SU-DHL-6 (cell line): ENCODE measurements around the gene CYTH4.

Experiments
- H2AFZ ChIP-seq: fragments of 200-600 bp; sonication (generic); 2 replicates; pipeline ENCODE4 v1.6.1; 2014; ENCODE audit warnings: low read depth, mild to moderate bottlenecking, moderate library complexity, mixed read lengths, antibody characterized with exemption, low read length; ENCODE audit not compliant: severe bottlenecking
- H3F3A ChIP-seq: fragments of 200-600 bp; shearing (Covaris generic); 2 replicates; pipeline ENCODE4 v1.6.0; 2016; ENCODE audit warnings: antibody characterized with exemption, mild to moderate bottlenecking; ENCODE audit not compliant: insufficient read depth
- H3K27ac ChIP-seq: fragments of 200-600 bp; sonication (generic); 2 replicates; pipeline ENCODE4 v1.5.1; 2016; ENCODE audit warnings: low read depth, mild to moderate bottlenecking, low read length, moderate library complexity, mixed read lengths
- H3K27me3 ChIP-seq: fragments of 200-600 bp; sonication (generic), shearing (Covaris generic); 2 replicates; pipeline ENCODE4 v1.6.0; 2014; ENCODE audit warnings: mild to moderate bottlenecking, low read length
- H3K36me3 ChIP-seq: fragments of 200-600 bp; sonication (generic); 2 replicates; pipeline ENCODE4 v1.6.1; 2014; ENCODE audit warnings: mild to moderate bottlenecking, low read length, mixed read lengths
- H3K4me2 ChIP-seq: fragments of 300-600, 200-600 bp; shearing (Covaris generic), sonication (generic); 2 replicates; pipeline ENCODE4 v1.6.0; 2014; ENCODE audit warnings: low read length, low read depth, mild to moderate bottlenecking; ENCODE audit not compliant: poor library complexity, severe bottlenecking
- H3K4me3 ChIP-seq: fragments of 200-600 bp; sonication (generic); 2 replicates; pipeline ENCODE4 v1.5.1; 2014; ENCODE audit warnings: antibody characterized with exemption, low read length, mild to moderate bottlenecking, mixed read lengths; ENCODE audit not compliant: insufficient read depth, poor library complexity, severe bottlenecking
- H3K79me2 ChIP-seq: fragments of 200-600 bp; sonication (generic); 2 replicates; pipeline ENCODE4 v1.6.1; 2014; ENCODE audit warnings: mild to moderate bottlenecking, low read length, moderate library complexity; ENCODE audit not compliant: insufficient read depth
- H3K9ac ChIP-seq: fragments of 200-600 bp; sonication (generic); 2 replicates; pipeline ENCODE4 v1.7.0; 2014; ENCODE audit warnings: mild to moderate bottlenecking, low read length
- H3K9me2 ChIP-seq: fragments of 200-600 bp; sonication (generic); replicated peaks from 2 replicates; pipeline ENCODE4 v1.6.1; 2014; ENCODE audit warnings: low read length; ENCODE audit not compliant: insufficient read depth
- H3K9me3 ChIP-seq: fragments of 200-600 bp; sonication (generic); 2 replicates; pipeline ENCODE4 v1.6.1; 2014; ENCODE audit warnings: low read length, mixed read lengths; ENCODE audit not compliant: insufficient read depth
- H4K20me1 ChIP-seq: fragments of 200-600 bp; sonication (generic); 2 replicates; pipeline ENCODE4 v1.6.1; 2014; ENCODE audit warnings: low read depth, mild to moderate bottlenecking, antibody characterized with exemption, low read length, moderate library complexity, mixed read lengths
- EZH2phosphoT487 ChIP-seq: fragments of 200-600 bp; sonication (generic), shearing (Covaris generic); conservative IDR thresholded peaks from 2 replicates; pipeline ENCODE4 v1.6.1; 2018; ENCODE audit warnings: mild to moderate bottlenecking, antibody characterized with exemption, low read length, moderate library complexity, mixed read lengths
- TF ChIP-seq, protein P1 (sequence below): fragments of 200-600 bp; sonication (generic); IDR thresholded peaks from one replicate; pipeline ENCODE4 v1.5.1; 2017; ENCODE audit warnings: antibody characterized with exemption, mild to moderate bottlenecking, low read length, moderate library complexity; ENCODE audit not compliant: insufficient read depth, poor library complexity, severe bottlenecking

CYTH4 gene

GRCh38 chr22:37340331-37341262 lies 58.3 kb downstream of the CYTH4 start:
- Histone ChIP-seq H3K79me2 (no peaks in the 10 kb centered on the region), H3K36me3 (no peaks in the 10 kb centered on the region), H3K4me2 (no peak overlapping the region), H3K4me3 (no peak overlapping the region), H3K9me3 (no peaks in the 10 kb centered on the region), H3K9ac (no peak overlapping the region), H3K27ac (no peak overlapping the region), H3K27me3 (no peaks in the 10 kb centered on the region), H3K9me2 (no peaks in the 10 kb centered on the region), H2AFZ (no peak overlapping the region), H4K20me1 (no peaks in the 10 kb centered on the region), H3F3A (no peaks in the 10 kb centered on the region)
- TF ChIP-seq, protein P1, sequence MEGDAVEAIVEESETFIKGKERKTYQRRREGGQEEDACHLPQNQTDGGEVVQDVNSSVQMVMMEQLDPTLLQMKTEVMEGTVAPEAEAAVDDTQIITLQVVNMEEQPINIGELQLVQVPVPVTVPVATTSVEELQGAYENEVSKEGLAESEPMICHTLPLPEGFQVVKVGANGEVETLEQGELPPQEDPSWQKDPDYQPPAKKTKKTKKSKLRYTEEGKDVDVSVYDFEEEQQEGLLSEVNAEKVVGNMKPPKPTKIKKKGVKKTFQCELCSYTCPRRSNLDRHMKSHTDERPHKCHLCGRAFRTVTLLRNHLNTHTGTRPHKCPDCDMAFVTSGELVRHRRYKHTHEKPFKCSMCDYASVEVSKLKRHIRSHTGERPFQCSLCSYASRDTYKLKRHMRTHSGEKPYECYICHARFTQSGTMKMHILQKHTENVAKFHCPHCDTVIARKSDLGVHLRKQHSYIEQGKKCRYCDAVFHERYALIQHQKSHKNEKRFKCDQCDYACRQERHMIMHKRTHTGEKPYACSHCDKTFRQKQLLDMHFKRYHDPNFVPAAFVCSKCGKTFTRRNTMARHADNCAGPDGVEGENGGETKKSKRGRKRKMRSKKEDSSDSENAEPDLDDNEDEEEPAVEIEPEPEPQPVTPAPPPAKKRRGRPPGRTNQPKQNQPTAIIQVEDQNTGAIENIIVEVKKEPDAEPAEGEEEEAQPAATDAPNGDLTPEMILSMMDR = no peak
- TF ChIP-seq EZH2phosphoT487 = no peak

DNA sequence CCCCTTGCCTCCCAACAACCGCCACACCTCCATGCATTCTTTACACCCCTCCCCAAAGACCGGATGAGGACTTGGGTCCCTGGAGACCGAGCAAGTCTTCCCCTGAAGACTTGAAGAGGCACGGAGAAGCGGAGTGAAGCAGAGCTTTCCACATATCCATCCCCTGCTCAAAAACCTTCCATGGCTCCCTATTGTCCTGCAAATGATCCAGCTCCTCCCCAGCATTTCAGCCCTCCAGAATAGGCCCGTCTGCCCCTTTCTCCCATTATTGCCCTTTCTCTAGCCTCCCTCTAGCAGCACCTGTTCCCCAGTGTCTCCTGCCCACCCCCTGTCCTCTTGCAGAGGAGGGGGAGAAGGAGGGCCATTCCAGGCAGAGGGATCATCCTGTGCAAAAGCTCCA lies 59.8 kb downstream of the CYTH4 start:
- Histone ChIP-seq H3K36me3 (no peaks in the 10 kb centered on the region), H3K79me2 (no peaks in the 10 kb centered on the region), H3K4me3 (no peak overlapping the region), H3F3A (no peaks in the 10 kb centered on the region), H3K9me2 (no peaks in the 10 kb centered on the region), H3K9me3 (no peaks in the 10 kb centered on the region), H3K27ac (no peak overlapping the region), H3K9ac (no peak overlapping the region), H4K20me1 (no peaks in the 10 kb centered on the region), H3K27me3 (no peaks in the 10 kb centered on the region), H2AFZ (no peak overlapping the region), H3K4me2 (no peak overlapping the region)
- TF ChIP-seq, protein P1 = no peak
- TF ChIP-seq EZH2phosphoT487 = no peak

GRCh38 chr22:37343348-37343747 lies 61.0 kb downstream of the CYTH4 start:
- Histone ChIP-seq H3F3A (no peaks in the 10 kb centered on the region), H3K36me3 (no peaks in the 10 kb centered on the region), H3K9me3 (no peaks in the 10 kb centered on the region), H3K27me3 (no peaks in the 10 kb centered on the region), H4K20me1 (no peaks in the 10 kb centered on the region), H3K4me2 (no peak overlapping the region), H3K27ac (no peak overlapping the region), H3K9ac (no peak overlapping the region), H3K4me3 (no peak overlapping the region), H3K9me2 (no peaks in the 10 kb centered on the region), H2AFZ (no peak overlapping the region), H3K79me2 (no peaks in the 10 kb centered on the region)
- TF ChIP-seq, protein P1 = no peak
- TF ChIP-seq EZH2phosphoT487 = no peak
